Activated naive CD4-positive, alpha-beta T cell (primary cell): ENCODE data around the gene JAZF1.

ENCODE experiments used
- DNase-seq, 4 experiments: peaks; one replicate each; lab custom pipeline; 2025; lab: John Stamatoyannopoulos, UW

Gene JAZF1

DNA sequence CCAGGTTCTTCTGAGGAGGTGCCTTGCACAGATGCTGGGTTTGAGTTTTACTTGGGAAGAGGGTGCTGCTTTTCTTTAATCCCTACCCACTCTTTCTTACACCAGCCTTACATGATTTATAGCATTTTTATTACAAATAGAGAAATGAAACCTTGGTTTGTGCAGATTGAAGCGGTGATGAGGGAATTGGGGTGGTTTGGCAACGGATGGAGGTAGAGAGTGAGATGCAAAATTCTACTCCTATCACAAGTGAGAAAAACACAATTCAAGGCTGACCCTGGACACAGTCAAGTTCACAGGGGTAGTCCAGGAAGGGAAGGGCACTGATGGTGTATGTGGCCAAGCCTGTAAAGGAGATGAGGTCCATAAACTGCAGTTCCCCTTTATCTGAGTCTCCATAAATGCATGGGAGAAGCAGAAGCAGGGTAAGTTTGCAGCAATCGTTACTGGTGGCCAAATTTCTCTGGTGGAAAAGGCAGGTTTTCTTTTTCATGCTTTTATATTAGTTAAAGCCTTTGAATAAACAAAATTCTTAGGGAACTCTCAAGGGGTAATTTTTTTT lies 214.3 kb downstream of the JAZF1 start:
- DNase-seq = no peak

DNA sequence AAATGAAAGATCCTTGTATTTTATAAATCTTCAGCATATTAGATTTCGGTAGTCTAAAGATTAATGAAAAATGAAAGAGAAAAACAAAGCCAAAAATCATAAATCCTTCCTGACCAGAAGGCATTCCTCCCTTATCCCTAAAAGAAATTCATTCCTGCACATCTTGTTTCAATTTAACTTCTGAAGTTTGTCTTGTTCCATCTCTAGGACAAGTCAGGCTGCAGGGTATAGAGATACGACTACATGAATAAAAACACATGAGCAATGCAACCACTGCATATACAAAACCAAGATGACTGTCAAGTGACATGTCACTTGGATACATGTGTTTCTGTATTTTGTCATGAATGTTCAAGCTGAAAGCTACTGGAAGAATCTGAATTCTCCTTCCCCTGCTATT lies 214.9 kb downstream of the JAZF1 start:
- no peak for DNase-seq

DNA sequence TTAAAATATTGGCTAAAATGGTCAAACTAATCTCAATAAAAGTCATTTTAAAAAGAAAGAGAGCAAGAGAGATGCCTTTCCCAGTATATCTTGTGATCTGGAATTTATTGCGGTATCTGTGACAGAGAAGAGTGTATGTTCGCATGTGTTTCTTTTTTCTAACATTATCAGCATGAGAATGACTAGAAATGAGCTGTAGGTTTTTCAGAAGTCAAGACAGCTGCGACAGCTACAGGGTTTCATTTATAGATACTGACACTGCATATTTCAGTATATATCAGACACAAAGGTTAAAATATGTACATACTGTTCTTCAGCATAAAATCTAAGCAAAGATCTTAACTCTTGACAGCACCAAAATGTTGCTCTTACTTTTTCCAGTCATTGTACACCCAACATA lies 215.8 kb downstream of the JAZF1 start:
- DNase-seq = no peak

DNA sequence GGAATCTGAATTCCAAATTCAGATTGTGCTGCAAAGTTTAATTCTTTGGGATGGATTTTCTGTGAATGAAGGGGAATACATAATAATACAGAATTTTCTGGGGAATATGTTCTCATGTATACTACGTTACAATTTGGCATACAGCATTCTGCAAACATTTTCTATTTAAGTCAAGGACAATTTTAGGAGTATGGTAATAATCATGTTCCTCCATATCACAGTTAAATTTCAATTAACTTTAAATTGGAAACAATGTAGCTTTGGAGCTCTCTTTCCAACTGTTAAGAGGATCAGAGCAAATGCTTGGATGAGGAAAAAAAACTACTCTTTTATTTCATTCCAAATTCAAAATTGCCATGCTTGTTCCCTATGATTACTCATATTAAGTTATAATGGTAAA lies 217.5 kb downstream of the JAZF1 start:
- DNase-seq = no peak

DNA sequence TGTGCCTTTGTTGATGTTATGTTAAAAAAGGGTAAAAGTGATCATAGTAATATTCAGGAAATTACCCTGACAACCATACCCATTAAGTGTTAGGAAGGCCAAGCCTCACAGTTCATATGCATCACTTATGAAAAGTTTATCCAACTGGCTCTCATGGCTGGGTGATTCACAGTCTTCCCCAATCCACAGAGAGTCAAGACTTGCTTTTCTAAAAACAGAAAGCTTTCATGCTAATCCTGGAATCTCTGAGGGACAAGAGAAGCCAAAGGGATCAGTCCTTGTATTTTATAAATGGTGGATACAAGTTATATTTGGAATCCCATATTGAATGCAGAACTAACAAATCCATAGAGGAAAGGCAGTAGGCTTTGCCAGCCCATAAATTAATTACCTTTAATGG lies 218.3 kb downstream of the JAZF1 start:
- DNase-seq = no peak

DNA sequence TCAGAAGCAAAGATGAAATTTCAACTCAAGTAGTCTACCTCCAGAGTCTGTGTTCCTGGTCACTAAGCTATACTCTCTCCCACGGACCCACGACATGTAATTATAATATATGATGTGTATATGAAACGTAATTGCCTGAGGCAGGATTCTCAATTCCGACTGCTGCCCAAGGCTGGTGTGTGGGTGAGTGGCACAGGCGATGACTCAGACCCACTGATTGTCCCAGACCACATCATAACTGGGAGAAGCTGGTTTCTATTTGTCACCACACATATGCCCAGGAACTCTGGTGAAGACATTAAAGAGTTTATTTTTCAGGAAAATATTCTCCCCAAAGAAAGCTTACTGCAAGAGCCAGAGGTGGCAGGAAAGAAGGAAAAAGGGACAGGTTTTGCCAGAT lies 219.3 kb downstream of the JAZF1 start:
- no peak for DNase-seq

DNA sequence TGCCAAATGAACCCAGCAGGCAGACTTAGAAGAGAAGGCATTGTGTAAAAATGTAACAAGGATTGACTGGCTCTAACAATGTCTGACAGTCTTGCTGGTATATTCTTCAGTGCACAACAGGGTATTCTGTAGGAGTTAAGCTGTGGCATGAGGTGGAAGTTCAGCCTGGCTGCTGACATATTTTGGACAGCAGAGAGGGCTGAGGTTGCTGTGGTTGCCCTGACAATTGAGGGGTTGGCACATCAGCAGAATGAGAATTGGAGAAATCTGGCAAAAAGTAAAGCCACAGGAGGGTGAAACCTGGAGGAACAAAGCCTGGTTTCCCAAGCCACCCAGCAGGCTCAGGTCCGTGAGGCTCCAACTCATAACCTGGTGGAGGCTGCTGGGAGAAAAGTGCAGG lies 220.2 kb downstream of the JAZF1 start:
- DNase-seq = no peak

DNA sequence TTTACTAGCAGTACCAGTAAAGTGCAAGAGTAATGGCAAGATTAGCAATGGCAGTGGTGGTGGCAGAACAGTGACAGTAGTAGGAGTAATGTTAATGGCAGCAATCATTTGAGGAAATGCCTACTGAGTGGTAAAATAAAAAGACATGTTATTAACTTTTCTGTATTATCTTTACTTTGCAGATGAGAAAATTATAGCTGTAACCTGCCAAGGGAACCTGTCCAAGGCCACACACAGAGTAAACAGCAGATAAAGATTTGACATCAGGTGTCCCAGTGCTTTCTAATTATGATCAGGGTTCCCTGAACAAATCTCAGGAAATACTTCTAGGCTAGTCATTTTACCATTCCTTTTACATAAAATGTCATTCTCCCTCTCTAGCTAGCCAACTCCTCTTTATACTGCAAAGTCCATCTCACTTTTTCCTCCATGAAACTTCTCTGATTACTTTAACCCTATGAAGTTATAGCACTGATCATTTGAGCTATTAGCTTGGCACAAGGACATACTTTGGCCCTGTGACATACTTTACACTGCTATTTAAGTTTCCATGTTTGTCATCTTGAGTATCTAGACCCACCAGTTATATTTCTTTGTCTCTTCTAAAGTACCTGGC lies 221.6 kb downstream of the JAZF1 start:
- DNase-seq = no peak

DNA sequence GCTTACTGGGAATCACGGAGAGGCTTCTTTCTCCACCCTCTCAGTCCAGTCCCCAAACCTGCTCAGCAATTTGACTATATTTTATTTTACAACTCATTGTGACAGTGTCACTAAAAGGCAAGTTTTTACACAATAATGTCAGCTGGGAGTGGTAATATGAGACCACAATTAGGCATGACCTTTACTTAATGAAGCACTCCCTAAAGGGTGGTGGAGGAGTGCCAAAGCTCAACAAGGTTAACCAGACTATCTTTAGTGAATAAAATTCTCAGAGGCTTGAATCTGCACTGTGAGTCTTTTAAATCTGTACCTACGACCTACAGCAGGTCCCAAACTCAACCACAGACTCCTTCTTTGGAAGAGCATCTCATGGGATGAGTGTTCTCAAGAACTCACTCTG lies 225.0 kb downstream of the JAZF1 start:
- DNase-seq = no peak

DNA sequence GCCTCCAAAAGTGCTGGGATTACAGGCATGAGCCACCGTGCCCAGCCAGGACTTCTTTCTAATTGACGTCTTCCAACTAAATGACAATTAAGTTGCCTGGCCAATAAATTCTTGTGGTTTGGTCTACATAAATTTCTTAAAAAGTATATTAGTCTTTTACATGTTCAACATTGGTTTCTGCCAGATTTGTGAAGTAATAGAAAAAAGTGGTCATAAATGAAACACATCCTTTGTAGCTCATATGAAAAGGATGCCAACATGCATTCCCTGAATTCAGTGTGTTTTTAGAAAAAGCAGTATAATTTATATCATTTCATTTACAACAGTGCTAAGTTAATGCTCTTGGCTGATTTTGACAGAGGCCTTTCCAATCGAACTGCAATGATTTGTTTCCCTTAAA lies 225.6 kb downstream of the JAZF1 start:
- no peak for DNase-seq

DNA sequence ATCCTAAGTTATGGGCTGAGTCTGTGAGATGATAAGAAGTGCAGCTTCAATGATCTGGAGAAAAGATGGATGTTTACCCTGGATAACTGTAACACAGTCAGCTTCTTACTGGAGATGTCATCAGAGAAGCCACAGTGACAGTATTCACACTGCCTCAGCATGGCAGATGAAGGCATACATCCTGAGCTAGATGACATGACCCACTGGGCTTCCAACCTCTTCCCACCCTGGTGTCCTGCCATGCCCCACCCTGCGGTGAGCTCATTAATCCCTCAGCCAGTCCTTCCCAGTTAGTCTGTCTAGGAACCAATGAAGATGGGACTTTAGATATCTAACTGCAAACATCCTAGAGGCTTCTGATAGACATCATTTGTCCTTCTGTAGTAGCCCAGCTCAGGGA lies 226.8 kb downstream of the JAZF1 start:
- no peak for DNase-seq

DNA sequence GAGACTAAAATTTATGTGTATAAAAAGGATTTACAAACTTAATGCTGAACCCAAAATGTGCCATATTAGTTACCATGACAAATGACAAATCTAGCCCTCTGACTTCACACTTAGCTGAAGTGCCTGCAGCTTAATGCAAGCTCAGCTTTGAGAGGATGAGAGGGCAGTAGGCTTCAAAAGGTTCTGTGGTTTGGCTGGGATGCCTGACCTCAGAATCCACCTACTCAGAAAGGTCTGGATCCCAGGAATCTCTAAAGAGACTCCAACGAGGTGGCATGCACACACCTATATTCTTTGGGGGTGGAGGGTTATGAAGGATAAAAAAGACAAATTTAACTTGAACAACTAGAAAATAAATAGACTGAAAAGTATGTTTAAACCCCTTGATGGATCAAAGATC lies 227.2 kb downstream of the JAZF1 start:
- no peak for DNase-seq

DNA sequence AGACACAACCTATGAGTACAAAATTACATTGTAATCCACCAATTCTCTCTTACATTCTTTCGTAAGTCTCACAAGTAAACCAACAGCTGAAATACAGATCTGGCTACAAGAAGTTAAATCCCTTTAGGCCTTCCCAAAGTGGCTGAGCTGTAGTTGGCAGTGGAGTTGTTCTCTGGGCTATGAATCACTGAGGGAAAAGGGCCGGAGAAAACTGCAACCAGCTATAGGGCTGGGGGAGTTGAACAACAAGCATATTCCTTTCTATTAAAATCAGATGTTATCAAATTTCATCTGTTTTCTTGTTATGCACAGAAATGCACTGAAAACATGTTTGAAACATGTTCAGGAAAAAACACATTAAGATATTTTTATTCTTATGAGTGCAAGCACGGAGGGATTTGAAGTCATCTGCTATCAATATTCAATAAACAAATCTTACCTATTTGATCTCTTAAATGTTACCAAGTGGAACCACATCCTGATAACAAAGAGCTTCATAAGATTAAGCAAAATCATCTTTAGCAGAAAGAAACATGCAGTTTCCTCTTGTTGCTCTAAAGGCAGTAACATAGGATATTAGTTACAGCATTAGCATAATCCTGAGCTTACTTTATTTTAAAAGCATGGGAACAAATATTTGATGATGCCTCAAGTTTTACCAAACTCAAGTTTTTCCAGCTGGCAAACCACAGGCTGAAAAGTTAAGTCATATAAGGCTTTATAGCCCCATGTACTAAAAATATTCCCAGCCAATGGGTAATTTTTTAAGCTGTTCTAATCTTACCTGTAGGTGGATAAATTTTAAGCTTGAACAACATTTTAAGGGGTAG lies 227.9 kb downstream of the JAZF1 start:
- no peak for DNase-seq

DNA sequence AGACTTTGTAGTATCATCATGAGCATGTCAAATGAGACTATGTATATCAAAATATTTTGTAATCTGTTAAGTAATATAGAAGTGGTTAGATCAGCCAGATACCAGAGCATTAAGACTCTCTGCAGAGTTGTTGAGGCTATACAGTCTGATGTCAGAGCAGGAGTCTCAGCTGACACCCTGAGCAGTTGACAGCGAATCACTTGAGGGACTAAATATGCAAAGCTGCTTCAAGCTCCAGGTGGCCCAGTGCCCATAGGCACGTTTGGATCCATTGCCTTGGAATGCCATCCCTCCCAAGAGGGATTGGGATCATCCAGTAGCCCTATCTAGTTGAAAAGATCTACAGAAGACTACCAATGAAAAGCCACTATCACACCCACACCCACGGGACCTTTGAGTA lies 230.5 kb downstream of the JAZF1 start:
- DNase-seq = no peak

DNA sequence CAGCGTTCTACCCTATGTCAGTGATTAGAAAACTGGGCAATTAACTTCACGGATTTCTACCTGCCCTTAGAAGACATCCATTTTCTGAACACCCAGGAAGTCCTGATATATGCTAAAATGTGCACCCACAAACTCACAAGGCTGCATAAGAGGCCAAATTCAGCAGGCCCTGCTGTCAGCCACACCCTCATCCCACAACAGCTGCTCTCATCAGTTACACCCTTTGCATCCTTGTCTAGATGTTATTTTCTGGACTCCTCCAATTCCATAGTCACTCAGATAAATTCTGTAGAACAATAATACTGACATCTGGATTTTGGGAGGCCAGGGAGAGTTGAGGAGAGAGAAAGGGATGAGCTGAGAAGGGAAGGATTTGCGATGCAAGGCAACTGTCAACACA lies 231.7 kb downstream of the JAZF1 start:
- no peak for DNase-seq

DNA sequence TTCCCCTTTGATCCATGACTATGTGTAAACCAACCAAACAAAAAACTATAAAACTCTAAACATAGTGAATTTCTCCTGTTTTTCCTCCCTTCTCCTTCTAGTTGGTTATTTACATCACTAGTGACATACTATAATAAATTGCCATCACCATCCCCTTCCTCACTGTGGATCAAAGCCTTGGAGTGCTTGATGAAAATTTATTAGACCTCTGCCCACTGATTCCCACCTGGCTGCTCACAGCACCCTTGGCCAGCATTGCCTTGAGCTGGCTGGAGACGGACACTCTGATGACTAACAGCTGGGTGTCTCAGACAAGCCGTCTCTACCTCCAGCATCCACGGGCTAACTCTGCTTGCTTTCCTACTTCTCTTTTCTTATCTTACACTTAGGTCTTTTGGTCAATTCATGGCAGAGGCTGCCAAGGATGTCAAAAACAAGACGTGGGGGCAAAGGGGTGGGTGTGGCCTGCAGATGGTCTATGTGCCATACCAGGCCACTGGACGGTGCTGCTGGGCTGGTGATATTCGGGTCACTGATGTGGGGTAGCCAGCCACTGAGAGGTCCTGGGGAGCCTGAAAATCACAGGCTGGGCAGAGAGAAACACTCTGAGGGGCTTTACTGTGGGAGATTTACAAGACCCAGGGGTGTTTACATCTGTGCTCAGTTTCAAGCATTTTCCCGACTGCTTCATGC lies 232.9 kb downstream of the JAZF1 start:
- no peak for DNase-seq

DNA sequence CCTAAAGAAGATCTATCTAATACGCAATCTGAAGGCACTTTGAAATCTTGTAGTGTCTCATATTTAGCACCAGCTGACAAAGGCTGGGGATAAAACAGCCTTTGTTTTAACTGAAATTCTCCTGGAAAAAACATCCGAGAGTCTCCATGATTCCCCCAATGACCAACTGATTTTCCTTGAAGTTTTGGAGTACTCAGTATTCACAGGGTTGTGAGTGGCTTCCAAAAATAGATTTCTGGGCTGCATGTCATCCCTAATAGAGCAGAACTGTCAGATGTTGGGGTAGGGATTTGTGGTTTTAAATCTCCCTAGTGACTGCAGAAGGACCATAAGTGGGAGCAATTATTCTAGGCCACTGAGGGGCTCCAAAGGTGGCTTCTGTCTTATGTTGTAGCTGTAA lies 234.2 kb downstream of the JAZF1 start:
- no peak for DNase-seq

DNA sequence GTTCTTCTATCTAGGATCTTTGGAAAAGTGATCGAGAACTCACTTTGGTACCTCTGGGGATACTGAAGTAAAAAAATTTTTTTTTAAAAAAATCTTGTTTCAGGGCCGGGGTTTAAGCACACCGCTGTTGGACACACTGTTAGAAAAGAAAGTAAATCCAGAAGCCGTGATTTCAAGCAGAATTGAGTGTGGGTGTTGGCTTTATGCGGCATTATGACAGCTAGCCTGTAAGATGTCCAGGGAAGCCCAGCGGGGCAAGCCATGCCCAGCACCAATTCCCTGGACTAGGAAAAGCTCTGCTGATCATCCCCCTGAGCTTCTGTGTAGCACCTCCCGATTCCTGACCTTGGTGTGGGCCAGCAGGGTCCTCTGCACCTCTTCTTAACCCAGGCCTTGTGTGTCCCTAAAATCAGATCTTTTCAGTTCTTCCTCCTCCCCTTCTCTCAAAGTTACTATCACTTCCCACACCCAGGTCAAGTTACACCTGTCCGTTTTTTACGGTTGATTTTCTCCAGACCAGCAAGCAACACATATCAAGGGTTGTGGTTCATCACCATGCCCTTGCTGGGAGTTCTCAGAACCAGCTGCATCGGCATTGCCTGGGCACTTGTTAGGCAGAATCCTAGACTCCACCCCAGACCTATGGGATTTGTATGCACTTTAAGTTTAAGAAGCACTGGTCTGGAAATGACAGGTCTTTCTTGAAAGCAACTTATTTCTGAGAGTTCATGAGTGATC lies 235.4 kb downstream of the JAZF1 start:
- DNase-seq = no peak

DNA sequence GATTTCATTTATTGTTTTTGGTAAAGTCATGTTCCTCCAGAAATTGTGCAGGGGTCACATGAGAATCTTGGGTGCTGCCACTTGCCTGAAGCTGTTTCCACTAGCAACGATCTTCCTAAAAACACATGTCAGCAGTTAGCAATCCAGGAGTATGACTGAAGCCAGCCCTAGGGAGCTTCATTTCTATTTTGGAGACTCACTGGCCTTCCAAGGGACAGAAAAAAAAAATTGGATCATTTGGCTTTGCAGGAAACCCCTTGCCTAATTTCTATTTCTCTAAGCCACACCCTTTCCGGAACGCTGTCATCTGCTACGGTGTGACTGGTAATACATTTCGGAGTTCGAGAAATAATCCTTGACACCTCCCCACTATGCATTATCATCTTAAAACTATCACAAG lies 236.0 kb downstream of the JAZF1 start:
- DNase-seq = no peak

DNA sequence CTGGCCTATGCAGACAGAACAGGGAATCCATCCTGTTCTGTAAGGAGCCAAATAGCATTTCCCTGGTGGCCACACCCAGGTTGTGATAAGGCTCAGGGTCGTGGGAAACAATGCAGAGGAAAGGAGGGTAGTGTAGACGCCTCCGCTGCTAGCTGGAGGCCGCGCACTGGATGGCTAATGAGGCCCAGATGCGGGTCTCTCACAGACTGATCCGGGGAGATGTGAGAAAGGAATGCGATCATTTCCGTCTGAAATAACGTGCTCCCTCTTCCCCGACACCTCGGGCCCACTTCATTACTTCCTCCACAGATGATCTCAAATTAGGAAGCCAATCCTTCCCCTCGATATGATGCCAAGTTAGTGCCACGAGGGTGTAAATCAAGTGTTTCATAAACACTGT lies 237.4 kb downstream of the JAZF1 start:
- no peak for DNase-seq

DNA sequence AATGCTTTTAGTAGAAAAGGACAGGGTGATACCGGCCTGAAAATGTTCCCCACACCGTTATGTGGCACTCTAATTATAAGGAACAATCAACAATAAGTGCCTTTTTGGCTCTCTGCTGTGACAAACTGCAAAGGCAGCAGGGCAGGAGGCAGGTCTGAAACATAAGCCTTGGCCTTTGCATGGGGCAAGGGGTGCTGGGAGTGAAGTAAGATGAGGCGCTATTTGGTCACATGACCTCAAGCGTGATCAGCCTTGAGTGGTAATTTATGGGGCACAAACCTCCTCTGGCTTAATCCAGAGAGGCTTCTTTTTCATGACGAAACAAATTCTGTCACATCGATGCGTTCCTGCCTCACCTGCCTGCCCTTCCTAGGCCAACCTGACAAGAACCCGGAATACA lies 237.9 kb downstream of the JAZF1 start:
- no peak for DNase-seq

DNA sequence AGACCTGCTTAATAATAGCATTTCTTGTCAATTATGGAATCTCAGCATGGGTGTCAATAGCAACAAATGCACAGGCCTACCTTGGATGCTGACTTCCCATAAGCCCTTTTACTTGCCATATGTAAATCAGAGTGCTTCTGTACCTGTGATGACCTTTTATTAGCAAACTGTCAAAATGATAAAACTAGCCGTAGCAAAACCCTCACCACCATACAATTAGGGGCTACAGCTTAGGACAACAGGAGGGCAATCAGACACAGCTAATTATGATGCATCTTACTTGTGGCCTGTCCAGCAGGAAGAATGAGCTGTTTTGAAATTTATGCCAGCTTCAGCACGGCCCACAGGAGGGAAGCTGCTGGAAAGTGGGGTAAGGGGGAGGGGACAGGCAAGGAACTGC lies 239.1 kb downstream of the JAZF1 start:
- DNase-seq = no peak
